GM10248 (cell line): Measurements from ENCODE around the gene SGTB.

ENCODE experiments used
- CTCF ChIA-PET: fragments of 300-600 bp; sonication (Branson Sonifier 250); formaldehyde crosslinking; extraction: SDS; loops from one replicate; lab custom pipeline; 2021; ENCODE audit warnings: antibody characterized with exemption; lab: Yijun Ruan, JAX
- POLR2A ChIA-PET: fragments of 350-650 bp; sonication (Branson Sonifier 250); formaldehyde crosslinking; extraction: SDS; loops from one replicate; lab custom pipeline; 2020; ENCODE audit warnings: antibody characterized with exemption; lab: Yijun Ruan, JAX
- DNase-seq: peaks from one replicate; pipeline ENCODE4 v3.0.0; 2012; ENCODE audit errors: extremely low spot score
- TF ChIP-seq, protein P1 (sequence below): IDR thresholded peaks from 2 replicates; pipeline ENCODE4 v1.5.1; 2012; ENCODE audit warnings: mild to moderate bottlenecking, low read depth; ENCODE audit errors: extremely low read depth, missing control alignments, control extremely low read depth

Gene SGTB

DNA sequence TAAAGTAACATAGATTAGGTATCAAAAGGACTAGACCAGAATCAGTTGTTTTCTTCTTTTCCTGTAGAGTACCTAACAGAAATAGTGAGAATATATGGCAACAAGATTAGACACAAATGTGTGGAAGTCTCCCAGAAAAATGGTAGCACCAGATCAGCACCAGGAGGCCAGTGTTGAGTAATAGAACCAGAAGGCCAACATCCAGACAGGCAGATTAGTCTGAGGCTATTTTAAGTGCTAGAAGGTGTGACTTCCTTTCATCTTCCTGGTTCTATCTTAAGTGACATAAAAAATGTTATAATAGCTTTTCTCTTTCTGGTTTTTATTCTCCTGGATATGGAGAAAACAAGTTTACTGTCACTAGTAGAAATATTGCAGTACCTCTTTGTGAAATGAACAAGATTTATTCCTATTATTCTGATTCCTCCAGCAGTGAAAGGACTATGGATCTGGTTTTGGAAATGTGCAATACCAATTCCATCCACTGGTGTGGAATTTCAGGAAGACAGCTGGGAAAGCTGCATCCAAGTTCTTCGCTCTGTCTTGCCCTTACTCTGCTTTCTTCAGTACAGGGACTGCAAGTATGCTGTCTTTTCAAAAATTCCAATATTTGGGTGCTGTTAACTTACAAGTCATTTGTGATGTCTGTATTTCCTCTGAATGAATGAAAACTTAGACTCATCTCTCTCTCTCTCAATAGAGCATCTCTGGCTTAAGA lies 57.9 kb downstream of the SGTB start:
- ChIA-PET CTCF (interaction anchor here (1.2 kb wide), 1 partner anchor 11 kb away, joined by 3 read pairs; no protein-coding TSS in a partner anchor), POLR2A (no interaction called here)
- DNase-seq, result no peak
- TF ChIP-seq, protein P1, sequence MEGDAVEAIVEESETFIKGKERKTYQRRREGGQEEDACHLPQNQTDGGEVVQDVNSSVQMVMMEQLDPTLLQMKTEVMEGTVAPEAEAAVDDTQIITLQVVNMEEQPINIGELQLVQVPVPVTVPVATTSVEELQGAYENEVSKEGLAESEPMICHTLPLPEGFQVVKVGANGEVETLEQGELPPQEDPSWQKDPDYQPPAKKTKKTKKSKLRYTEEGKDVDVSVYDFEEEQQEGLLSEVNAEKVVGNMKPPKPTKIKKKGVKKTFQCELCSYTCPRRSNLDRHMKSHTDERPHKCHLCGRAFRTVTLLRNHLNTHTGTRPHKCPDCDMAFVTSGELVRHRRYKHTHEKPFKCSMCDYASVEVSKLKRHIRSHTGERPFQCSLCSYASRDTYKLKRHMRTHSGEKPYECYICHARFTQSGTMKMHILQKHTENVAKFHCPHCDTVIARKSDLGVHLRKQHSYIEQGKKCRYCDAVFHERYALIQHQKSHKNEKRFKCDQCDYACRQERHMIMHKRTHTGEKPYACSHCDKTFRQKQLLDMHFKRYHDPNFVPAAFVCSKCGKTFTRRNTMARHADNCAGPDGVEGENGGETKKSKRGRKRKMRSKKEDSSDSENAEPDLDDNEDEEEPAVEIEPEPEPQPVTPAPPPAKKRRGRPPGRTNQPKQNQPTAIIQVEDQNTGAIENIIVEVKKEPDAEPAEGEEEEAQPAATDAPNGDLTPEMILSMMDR, result no peak

GRCh38 chr5:65654713-65655112 lies 67.2 kb downstream of the SGTB start:
- ChIA-PET CTCF (no interaction called here), POLR2A (no interaction called here)
- DNase-seq, result no peak
- TF ChIP-seq, protein P1, result no peak

DNA sequence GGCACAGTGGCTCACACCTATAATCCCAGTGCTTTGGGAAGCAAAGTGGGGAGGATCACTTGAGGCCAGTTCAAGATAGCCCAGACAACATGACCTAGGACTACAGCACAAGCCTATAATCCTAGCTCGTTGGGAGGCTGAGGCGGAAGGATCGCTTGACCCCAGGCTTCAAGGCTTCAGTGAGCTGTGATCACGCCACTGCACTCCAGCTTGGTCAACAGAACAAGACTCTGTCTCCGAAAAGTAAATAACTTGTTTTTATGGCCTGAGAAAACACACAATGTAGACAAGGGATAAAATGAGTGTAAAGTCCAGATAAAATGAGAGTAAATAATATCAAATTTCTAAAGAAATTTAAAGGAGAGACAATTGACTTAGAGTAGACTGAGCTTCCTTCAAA lies 70.8 kb downstream of the SGTB start:
- ChIA-PET CTCF (interaction anchor here (0.9 to 1.3 kb wide), 6 partner anchors 8 to 597 kb away, joined by 3 to 4 read pairs (median 3); no protein-coding TSS in a partner anchor), POLR2A (no interaction called here)
- DNase-seq, result no peak
- TF ChIP-seq, protein P1, result no peak

GRCh38 chr5:65647941-65648340 lies 74.0 kb downstream of the SGTB start:
- no peak for DNase-seq
- TF ChIP-seq, protein P1, result no peak
- POLR2A ChIA-PET, result no interaction called here
- CTCF ChIA-PET, result no interaction called here

DNA sequence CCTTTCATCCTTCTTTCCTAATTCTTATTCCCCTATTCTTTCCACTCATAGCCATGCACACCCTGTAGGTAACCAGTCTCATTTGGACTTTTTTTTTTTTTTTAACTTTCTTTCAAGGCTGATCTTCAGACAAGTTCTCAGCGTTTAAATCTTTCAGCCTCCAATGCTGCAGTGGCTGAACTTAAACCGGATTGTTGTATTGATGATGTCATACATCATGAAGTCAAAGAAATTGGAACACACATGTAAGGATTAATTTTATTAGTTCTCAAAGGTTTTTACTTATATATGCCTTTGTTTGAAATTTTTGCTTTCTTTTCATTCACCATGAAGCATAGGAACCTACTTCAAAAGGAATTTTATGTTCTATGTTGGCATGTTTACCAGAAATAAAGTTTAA lies 75.0 kb downstream of the SGTB start:
- no peak for DNase-seq
- TF ChIP-seq, protein P1, result no peak
- ChIA-PET CTCF (interaction anchor here (1.5 kb wide), 1 partner anchor 34 kb away, joined by 5 read pairs; no protein-coding TSS in a partner anchor), POLR2A (no interaction called here)

DNA sequence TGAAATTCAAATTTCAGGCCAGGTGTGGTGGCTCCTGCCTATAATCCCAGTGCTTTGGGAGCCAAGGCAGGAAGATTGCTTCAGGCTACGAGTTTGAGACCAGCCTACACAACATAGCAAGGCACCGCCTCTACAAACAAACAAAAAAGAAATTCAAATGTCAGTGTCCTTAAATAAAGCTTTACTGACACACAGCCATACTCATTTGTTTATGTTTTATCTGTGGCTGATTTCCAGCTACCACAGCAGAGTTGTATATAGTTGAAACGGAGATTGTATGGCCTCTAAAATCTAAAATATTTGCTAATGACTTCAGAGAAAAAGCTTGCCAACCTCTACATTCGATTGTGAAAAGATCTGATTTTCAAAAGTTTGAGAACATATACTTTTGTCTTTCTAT lies 81.7 kb downstream of the SGTB start:
- CTCF ChIA-PET, result interaction anchor here (1.8 to 3.6 kb wide), 2 partner anchors 9 to 13 kb away, joined by 4 to 18 read pairs; no protein-coding TSS in a partner anchor

More for the DNA sequence above, 81.7 kb downstream of the SGTB start:
- TF ChIP-seq, protein P1, result no peak
- POLR2A ChIA-PET, result no interaction called here
- DNase-seq, result no peak
